Keratinocyte (primary cell): ENCODE results near the gene SRGN.

ENCODE experiments used
- EZH2 ChIP-seq: IDR thresholded peaks from one replicate; pipeline ENCODE4 v1.6.1; 2012; ENCODE audit warnings: inconsistent platforms, mild to moderate bottlenecking, low read length, moderate library complexity
- TF ChIP-seq, protein P1 (sequence below), 3 experiments: IDR thresholded peaks in 1 of 3; conservative IDR thresholded peaks in 1 of 3; optimal IDR thresholded peaks in 1 of 3; 2 replicates in 2 of 3; 3 replicates in 1 of 3; pipeline versions ENCODE3 to v1.5.1; 2011; ENCODE audit warnings: low read length in 3 of 3, mild to moderate bottlenecking in 3 of 3, moderate library complexity in 2 of 3, control low read depth in 1 of 3, inconsistent platforms in 1 of 3; ENCODE audit not compliant: insufficient read depth in 2 of 3; ENCODE audit errors: extremely low read depth in 1 of 3

DNA sequence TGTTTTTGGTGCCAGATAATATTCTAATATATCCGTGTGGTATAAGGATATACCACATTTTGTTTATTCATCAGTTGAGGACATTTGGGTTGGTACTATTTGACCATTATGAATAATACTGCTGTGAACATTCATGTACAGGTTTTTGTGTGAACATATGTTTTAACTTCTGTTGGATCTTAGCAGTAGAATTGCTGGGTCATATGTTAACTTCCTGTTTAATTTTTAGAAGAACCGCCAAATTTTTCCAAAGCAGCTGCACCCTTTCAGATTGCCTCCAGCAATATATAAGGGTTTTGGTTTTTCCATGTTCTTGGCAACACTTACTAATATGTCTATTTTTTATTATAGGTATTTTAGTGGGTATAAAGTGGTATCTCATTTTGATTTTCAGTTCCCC, 58.9 kb downstream of the SRGN start:
- TF ChIP-seq, protein P1, sequence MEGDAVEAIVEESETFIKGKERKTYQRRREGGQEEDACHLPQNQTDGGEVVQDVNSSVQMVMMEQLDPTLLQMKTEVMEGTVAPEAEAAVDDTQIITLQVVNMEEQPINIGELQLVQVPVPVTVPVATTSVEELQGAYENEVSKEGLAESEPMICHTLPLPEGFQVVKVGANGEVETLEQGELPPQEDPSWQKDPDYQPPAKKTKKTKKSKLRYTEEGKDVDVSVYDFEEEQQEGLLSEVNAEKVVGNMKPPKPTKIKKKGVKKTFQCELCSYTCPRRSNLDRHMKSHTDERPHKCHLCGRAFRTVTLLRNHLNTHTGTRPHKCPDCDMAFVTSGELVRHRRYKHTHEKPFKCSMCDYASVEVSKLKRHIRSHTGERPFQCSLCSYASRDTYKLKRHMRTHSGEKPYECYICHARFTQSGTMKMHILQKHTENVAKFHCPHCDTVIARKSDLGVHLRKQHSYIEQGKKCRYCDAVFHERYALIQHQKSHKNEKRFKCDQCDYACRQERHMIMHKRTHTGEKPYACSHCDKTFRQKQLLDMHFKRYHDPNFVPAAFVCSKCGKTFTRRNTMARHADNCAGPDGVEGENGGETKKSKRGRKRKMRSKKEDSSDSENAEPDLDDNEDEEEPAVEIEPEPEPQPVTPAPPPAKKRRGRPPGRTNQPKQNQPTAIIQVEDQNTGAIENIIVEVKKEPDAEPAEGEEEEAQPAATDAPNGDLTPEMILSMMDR (optimal IDR thresholded peaks at IDR 0.05 in 1 of 3, IDR thresholded peaks at IDR 0.05 in 1 of 3, conservative IDR thresholded peaks at IDR 0.05 in 1 of 3; ENCODE audit: extremely low read depth in 1 of 3, insufficient read depth in 2 of 3, low read length in 3 of 3) = no peak
- no peak for TF ChIP-seq EZH2
